Esophagus squamous epithelium (tissue), 4 donors: Measurements from ENCODE around the gene F7.
"Not testable (repeated sequence)": the region's sequence is repeated elsewhere in the genome, so short reads cannot be mapped to it uniquely, and the experiment has no call there.

Source experiments
- CTCF ChIP-seq, 6 experiments: fragments of 450-650 bp in 4 of 6; fragments of 200-600 bp in 2 of 6; sonication (generic) in 2 of 6; IDR thresholded peaks; one replicate each; pipeline ENCODE4 v1.5.1; 2016 to 2019; ENCODE audit warnings: antibody characterized with exemption in 6 of 6, mild to moderate bottlenecking in 4 of 6, moderate library complexity in 4 of 6
- POLR2A ChIP-seq, 4 donors: fragments of 450-650 bp; IDR thresholded peaks; one replicate each; pipeline ENCODE4 v1.6.1; 2017; ENCODE audit warnings: antibody characterized with exemption in 4 of 4, mild to moderate bottlenecking in 4 of 4, moderate library complexity in 3 of 4

GRCh38 chr13:113102302-113102701 lies 3.3 kb upstream of the F7 start:
- not testable (repeated sequence) for TF ChIP-seq POLR2A, CTCF (IDR thresholded peaks at IDR 0.05)
